Kidney (tissue), 14 donors: ENCODE measurements around the gene GNB1L. TPM values are rescaled to one million over a fixed set of nuclear protein-coding genes. Genes with fewer than 3 reads are reported as not detected.
A peak's percentile ranks its signal among the peaks of the same experiment; 100 is the strongest.

Experiments used
- DNase-seq, 5 donors: peaks; one replicate each; pipeline ENCODE4 v3.0.0-alpha.2; 2013 to 2020
- FAIRE-seq: peaks from 2 replicates; lab custom pipeline; 2012; peaks lifted over from hg19 to GRCh38; lab: Jason Lieb, UNC
- H3K27ac ChIP-seq, 2 donors: one replicate each; pipeline ENCODE4 v1.7.0; 2013; ENCODE audit warnings: low read depth in 2 of 2, low read length in 2 of 2, inconsistent platforms in 1 of 2
- H3K27me3 ChIP-seq: one replicate; pipeline ENCODE4 v1.7.1; 2013; ENCODE audit warnings: low read length, inconsistent platforms; ENCODE audit not compliant: control insufficient read depth, insufficient read depth
- H3K36me3 ChIP-seq, 3 donors: one replicate each; pipeline versions ENCODE4 v1.7.0 to v1.7.1; 2013; ENCODE audit warnings: low read length in 3 of 3, control low read depth in 1 of 3, inconsistent platforms in 1 of 3; ENCODE audit not compliant: insufficient read depth in 3 of 3, control insufficient read depth in 2 of 3
- H3K4me1 ChIP-seq, 3 donors: one replicate each; pipeline versions ENCODE4 v1.7.0 to v1.7.1; 2013; ENCODE audit warnings: low read length in 3 of 3, inconsistent platforms in 1 of 3, low read depth in 1 of 3; ENCODE audit not compliant: control insufficient read depth in 2 of 3, insufficient read depth in 2 of 3
- H3K4me3 ChIP-seq, 3 donors: one replicate each; pipeline versions ENCODE4 v1.7.0 to v1.8.1; 2013; ENCODE audit warnings: low read length in 3 of 3, control low read depth in 1 of 3, inconsistent platforms in 1 of 3
- H3K9ac ChIP-seq, 3 donors: one replicate each; pipeline versions ENCODE4 v1.7.0 to v1.7.1; 2013; ENCODE audit warnings: low read length in 3 of 3, control low read depth in 1 of 3, inconsistent platforms in 1 of 3
- H3K9me3 ChIP-seq, 3 donors: one replicate each; pipeline versions ENCODE4 v1.7.0 to v1.7.1; 2013; ENCODE audit warnings: low read length in 3 of 3, control low read depth in 1 of 3, inconsistent platforms in 1 of 3; ENCODE audit not compliant: control insufficient read depth in 2 of 3, insufficient read depth in 1 of 3
- intact Hi-C: fragments of 100-400 bp; cut with DNase I; formaldehyde crosslinking; loops from one replicate; pipeline ENCODE4 v1.11.1; 2022
- polyA plus RNA-seq: library from polyadenylated mRNA; stranded (reverse); fragments of 350-450 nt; fragmentation: Illumina TruSeq; extraction: RNeasy Lipid Tissue Mini Kit (QIAGEN cat#74804); gene quantifications from one replicate; pipeline ENCODE4 v1.2.3, GENCODE V29; 2014; ENCODE audit warnings: low read depth, low replicate concordance; ENCODE audit not compliant: insufficient read depth
- total RNA-seq: library from RNA; stranded (reverse); fragmentation: NEBNext Ultra II Directional; extraction: Animal tissue kit (Norgen Biotek cat#: 25700); gene quantifications from one replicate; pipeline ENCODE4 v1.2.1, GENCODE V29; 2021
- TF ChIP-seq, protein P1 (sequence below): IDR thresholded peaks from 3 replicates; pipeline ENCODE4 v1.5.1; 2012; ENCODE audit warnings: mild to moderate bottlenecking, moderate library complexity, borderline replicate concordance; ENCODE audit not compliant: insufficient read depth; ENCODE audit errors: extremely low read depth
- donor health status: control.
- donor health status: control.
- donor health status: control.
- donor health status: control.
- donor health status: control.
- donor health status: DM: yes; HTN: yes; CAD: no.
- donor health status: Normal renal cell carcinoma (clear cell type).

GNB1L gene
- total and polyA plus RNA-seq, 2 donors from 2014 or later, result 4.0 to 4.4 TPM

DNA sequence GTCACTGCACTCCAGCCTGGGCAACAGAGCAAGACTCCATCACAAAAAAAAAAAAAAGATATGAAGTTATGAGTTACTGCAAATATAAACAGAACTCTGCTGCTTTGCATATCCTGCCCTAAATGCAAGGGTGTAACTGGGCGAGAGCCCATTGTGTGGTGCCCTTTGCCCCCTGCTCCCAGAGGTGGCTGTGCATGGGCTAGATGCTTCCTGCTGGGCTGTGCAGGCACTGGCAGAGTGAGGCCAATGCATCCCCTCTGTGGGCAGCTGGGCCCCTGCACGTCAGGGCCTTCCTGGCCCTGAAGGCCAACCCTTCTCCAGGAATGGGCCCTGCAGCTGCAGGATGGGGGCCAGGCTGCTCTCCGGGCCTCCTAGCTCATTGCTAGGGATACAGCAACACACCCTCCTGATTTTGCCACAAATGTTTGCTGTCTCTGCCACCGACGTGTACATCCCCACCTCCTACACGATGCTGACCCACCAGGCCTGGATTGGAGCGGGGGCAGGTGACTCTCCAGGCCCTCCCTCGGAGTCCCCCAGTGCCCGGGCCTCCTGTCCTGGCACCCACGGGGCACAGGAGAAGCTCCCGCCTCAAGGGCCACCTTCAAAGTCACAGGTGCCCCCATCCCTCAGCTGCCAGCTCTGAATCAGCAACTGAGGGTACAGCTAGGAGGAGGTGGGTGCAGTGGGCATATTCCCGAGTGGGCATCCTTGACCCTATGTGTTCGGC is 46.2 kb upstream of the GNB1L start:
- intact Hi-C loops, result no loop called here
- Histone ChIP-seq H3K9me3 (no peaks in the 10 kb centered on the region), H3K4me3 (no peak overlapping the region), H3K27me3 (no peaks in the 10 kb centered on the region), H3K27ac (no peak overlapping the region), H3K4me1 (no peaks in the 10 kb centered on the region), H3K9ac (no peak overlapping the region), H3K36me3 (peaks cover 0 to 3% (median 0%) of the 10 kb centered on the region in 3 donors)
- peak in 1 of 5 donors; percentile 64 for DNase-seq
- no peak for FAIRE-seq
- TF ChIP-seq, protein P1, sequence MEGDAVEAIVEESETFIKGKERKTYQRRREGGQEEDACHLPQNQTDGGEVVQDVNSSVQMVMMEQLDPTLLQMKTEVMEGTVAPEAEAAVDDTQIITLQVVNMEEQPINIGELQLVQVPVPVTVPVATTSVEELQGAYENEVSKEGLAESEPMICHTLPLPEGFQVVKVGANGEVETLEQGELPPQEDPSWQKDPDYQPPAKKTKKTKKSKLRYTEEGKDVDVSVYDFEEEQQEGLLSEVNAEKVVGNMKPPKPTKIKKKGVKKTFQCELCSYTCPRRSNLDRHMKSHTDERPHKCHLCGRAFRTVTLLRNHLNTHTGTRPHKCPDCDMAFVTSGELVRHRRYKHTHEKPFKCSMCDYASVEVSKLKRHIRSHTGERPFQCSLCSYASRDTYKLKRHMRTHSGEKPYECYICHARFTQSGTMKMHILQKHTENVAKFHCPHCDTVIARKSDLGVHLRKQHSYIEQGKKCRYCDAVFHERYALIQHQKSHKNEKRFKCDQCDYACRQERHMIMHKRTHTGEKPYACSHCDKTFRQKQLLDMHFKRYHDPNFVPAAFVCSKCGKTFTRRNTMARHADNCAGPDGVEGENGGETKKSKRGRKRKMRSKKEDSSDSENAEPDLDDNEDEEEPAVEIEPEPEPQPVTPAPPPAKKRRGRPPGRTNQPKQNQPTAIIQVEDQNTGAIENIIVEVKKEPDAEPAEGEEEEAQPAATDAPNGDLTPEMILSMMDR, result no peak

DNA sequence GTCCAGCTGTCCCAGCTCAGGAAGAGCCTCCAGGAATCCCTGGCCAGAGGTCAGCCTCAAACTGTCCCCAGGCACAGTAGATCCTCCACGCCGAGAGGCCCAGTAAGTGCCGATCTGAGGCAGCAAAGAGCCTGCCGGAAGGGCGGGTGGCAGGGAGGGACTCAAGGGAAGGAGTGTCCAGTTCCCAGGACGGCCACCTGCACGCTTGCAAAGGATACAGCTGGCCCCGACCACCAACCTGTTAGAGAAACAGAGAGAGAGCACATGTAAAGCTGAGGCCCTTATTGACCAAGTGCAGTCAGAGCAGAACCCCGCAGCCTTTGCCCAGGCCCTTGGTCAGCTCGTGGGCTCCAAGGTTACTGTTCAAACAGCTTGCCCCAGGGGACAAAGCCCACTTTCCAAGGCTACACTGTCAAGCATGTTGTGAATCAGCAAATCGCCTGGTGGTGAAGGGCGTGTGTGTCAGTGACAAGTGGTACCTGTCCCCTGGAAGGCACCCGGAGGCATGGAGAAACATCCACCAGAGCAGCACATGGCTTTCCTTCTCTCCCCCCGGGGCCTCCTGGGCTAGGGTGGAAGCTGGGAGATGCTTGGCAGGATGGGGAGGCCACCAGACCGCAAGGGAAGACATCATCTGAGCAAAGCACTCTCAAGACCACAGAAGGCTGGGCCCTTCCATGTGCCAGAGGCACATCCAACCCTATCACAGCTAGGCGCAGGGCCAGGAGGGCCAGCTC is 44.3 kb upstream of the GNB1L start:
- intact Hi-C loops, result no loop called here
- no peak for FAIRE-seq
- Histone ChIP-seq H3K27ac (no peak overlapping the region), H3K9ac (no peak overlapping the region), H3K36me3 (peaks cover 0 to 9% (median 4%) of the 10 kb centered on the region in 3 donors), H3K4me3 (no peak overlapping the region), H3K9me3 (no peaks in the 10 kb centered on the region), H3K27me3 (no peaks in the 10 kb centered on the region), H3K4me1 (no peaks in the 10 kb centered on the region)
- no peak for DNase-seq
- TF ChIP-seq, protein P1, result no peak

DNA sequence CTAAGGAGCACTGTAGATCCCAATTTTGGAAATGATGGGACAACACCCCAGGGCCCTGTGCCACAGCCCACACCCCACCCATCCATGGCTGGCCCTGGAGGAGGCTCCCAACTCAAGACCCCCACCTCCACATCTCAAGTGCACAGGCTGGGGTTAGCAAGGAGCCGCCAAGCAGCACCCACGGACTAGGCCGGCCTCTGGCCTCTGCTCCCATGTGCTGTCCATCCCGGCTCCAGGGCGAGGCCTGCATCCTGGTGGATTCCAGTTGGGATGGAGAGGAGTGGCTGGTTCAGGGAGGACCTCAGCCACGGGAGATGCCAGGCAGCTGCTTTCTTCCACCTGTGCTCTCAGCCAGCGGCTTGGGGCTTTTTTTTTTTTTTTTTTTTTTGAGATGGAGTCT is 43.5 kb upstream of the GNB1L start:
- Histone ChIP-seq H3K36me3 (peaks cover 0 to 12% (median 7%) of the 10 kb centered on the region in 3 donors), H3K27me3 (no peaks in the 10 kb centered on the region), H3K9me3 (no peaks in the 10 kb centered on the region), H3K27ac (no peak overlapping the region), H3K9ac (no peak overlapping the region), H3K4me1 (no peaks in the 10 kb centered on the region), H3K4me3 (no peak overlapping the region)
- FAIRE-seq, result no peak
- DNase-seq, result no peak
- TF ChIP-seq, protein P1, result no peak
- intact Hi-C loops, result no loop called here
